Prostate gland (tissue), 2 donors: ENCODE measurements around the gene MYO18B. TPM values are rescaled to one million over a fixed set of nuclear protein-coding genes. Genes with fewer than 3 reads are reported as not detected.

ENCODE experiments used
- DNase-seq: peaks from one replicate; pipeline ENCODE4 v3.0.0-alpha.2; 2019; ENCODE audit warnings: low spot score
- H3K27ac ChIP-seq, 2 donors: fragments of 200-600 bp; sonication (generic); 2 replicates each; pipeline ENCODE4 v1.5.1; 2017 to 2019
- H3K27me3 ChIP-seq: fragments of 200-600 bp; sonication (generic); replicated peaks from 2 replicates; pipeline ENCODE4 v1.5.1; 2019; ENCODE audit not compliant: insufficient read depth
- H3K36me3 ChIP-seq, 2 donors: fragments of 200-600 bp; sonication (generic); 1 replicate in 1 of 2; 2 replicates in 1 of 2; pipeline versions ENCODE4 v1.5.1 to v1.8.1; 2017 to 2019
- H3K4me1 ChIP-seq: fragments of 200-600 bp; sonication (generic); replicated peaks from 2 replicates; pipeline ENCODE4 v1.5.1; 2019
- H3K4me3 ChIP-seq, 2 donors: fragments of 200-600 bp; sonication (generic); 2 replicates each; pipeline ENCODE4 v1.5.1; 2017 to 2019
- H3K9me3 ChIP-seq: fragments of 200-600 bp; sonication (generic); 2 replicates; pipeline ENCODE4 v1.5.1; 2017
- POLR2A ChIP-seq: fragments of 450-650 bp; IDR thresholded peaks from one replicate; pipeline ENCODE4 v1.6.1; 2016; ENCODE audit warnings: antibody characterized with exemption, mild to moderate bottlenecking
- POLR2AphosphoS5 ChIP-seq: sonication (generic); formaldehyde crosslinking; IDR thresholded peaks from one replicate; pipeline ENCODE4 v1.6.1; 2017; ENCODE audit warnings: antibody characterized with exemption
- WGBS: methylation state at CpG from one replicate; pipeline ENCODE4 v1.1.5; 2018; 5-methylcytosine and 5-hydroxymethylcytosine counted together
- intact Hi-C: fragments of 100-400 bp; cut with DNase I; formaldehyde crosslinking; loops from one replicate; pipeline ENCODE4 v1.14.2; 2022
- total RNA-seq, 2 donors: library from RNA; depleted of rRNA; stranded (reverse); fragments of >200 nt; gene quantifications; one replicate each; pipeline ENCODE4 v1.1.0, GENCODE V29; 2016
- TF ChIP-seq, protein P1 (sequence below), 4 experiments: fragments of 200-600 bp in 2 of 4; fragments of 450-650 bp in 2 of 4; sonication (generic) in 2 of 4; IDR thresholded peaks; 1 replicate in 3 of 4; 2 replicates in 1 of 4; pipeline ENCODE4 v1.5.1; 2016 to 2019; ENCODE audit warnings: antibody characterized with exemption in 4 of 4, mild to moderate bottlenecking in 2 of 4, moderate library complexity in 2 of 4

MYO18B gene
- total RNA-seq, 2 donors from 2014 or later: 3.1 to 7.1 TPM

DNA sequence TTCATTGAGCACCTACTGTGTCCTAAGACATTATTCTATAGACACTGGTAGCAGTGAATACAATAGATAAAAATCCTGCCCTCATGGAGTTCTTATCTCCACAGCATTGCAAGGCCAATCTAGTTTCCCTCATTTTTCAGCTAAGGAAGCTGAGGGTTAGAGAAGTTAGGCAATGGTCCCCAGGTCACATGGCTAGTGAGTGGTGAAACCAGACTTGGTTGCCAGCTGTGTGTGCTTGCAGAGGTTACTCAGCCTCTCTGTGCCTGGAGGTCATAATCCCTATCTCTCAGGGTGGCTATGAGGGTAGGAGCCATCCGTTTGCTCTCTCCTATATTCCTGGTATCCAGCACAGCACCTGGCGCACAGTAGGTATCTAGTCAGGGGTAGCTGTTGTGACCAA lies 279.5 kb downstream of the MYO18B start:
- Histone ChIP-seq H3K27me3 (no peaks in the 10 kb centered on the region), H3K9me3 (no peaks in the 10 kb centered on the region), H3K36me3 (no peaks in the 10 kb centered on the region), H3K27ac (no peak overlapping the region), H3K4me1 (no peaks in the 10 kb centered on the region), H3K4me3 (no peak overlapping the region)
- WGBS: 93% methylated on average over 2 of the region's 2 CpGs
- intact Hi-C loops: no loop called here
- TF ChIP-seq, protein P1, sequence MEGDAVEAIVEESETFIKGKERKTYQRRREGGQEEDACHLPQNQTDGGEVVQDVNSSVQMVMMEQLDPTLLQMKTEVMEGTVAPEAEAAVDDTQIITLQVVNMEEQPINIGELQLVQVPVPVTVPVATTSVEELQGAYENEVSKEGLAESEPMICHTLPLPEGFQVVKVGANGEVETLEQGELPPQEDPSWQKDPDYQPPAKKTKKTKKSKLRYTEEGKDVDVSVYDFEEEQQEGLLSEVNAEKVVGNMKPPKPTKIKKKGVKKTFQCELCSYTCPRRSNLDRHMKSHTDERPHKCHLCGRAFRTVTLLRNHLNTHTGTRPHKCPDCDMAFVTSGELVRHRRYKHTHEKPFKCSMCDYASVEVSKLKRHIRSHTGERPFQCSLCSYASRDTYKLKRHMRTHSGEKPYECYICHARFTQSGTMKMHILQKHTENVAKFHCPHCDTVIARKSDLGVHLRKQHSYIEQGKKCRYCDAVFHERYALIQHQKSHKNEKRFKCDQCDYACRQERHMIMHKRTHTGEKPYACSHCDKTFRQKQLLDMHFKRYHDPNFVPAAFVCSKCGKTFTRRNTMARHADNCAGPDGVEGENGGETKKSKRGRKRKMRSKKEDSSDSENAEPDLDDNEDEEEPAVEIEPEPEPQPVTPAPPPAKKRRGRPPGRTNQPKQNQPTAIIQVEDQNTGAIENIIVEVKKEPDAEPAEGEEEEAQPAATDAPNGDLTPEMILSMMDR (IDR thresholded peaks at IDR 0.05): no peak
- TF ChIP-seq POLR2AphosphoS5 (no peak), POLR2A (no peak)
- no peak for DNase-seq

DNA sequence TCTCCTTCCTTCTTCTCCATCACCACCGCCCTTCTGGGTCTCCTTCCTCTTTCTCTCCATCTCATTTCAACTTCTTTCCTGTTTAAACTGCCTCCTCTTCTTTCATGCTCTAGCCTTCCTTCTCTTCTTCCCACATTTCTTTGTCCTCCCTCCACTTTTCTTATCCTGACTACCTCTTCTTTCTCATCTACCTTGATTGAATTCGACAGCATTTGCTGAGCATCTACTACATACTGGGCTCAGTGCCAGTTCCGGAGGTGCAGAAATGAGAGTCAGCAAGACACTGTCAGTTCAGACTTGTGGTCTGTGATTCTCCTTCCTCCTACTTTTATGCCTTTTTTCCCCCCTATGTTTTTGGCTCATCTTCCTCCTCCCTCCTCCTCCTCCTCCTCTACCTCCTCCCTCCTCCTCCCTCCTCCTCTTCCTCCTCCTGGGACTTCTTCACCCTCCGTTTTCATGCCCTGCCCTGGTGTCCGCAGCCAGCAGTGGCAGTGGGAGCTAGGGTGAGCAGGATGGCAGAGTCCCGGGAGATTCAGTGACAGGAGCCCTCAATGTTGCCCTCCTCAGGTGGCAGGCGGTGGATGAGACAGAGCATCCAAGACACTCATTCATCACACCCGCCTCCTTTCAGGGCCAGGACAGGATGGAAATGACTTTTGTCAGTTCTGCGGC lies 281.3 kb downstream of the MYO18B start:
- WGBS: 60% methylated on average over 9 of the region's 9 CpGs
- Histone ChIP-seq H3K4me1 (no peaks in the 10 kb centered on the region), H3K9me3 (no peaks in the 10 kb centered on the region), H3K36me3 (no peaks in the 10 kb centered on the region), H3K4me3 (no peak overlapping the region), H3K27ac (no peak overlapping the region), H3K27me3 (no peaks in the 10 kb centered on the region)
- intact Hi-C loops: no loop called here
- no peak for TF ChIP-seq POLR2AphosphoS5
- TF ChIP-seq POLR2A: no peak
- TF ChIP-seq, protein P1 (IDR thresholded peaks at IDR 0.05): no peak
- DNase-seq: no peak

DNA sequence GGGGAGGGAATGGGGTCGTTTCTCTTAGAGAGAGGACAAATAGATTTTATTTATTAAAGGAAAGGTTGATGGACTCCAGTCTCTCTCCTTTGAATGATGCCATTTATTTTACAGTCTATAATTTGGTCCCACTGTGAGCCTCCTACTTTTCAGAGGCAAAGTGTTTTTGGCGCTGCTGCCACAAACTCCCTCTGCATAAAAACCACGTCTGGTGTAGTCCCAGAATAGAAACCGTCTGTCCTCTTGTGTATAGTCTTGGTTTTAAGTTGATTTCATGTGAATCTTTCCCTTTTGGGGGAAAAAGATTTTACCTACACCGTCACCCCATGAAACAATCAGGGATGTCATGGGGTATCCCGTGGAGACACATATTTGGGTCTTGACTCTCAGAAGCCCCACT lies 283.6 kb downstream of the MYO18B start:
- H3K4me3 ChIP-seq: no peak overlapping the region
- intact Hi-C loops: no loop called here
- H3K36me3 ChIP-seq: no peaks in the 10 kb centered on the region
- TF ChIP-seq POLR2AphosphoS5 (no peak), POLR2A (no peak)
- TF ChIP-seq, protein P1 (IDR thresholded peaks at IDR 0.05): no peak
- H3K27ac ChIP-seq: no peak overlapping the region
- DNase-seq: no peak
- no peaks in the 10 kb centered on the region for H3K9me3 ChIP-seq
- H3K27me3 ChIP-seq: no peaks in the 10 kb centered on the region
- H3K4me1 ChIP-seq: no peaks in the 10 kb centered on the region
- WGBS: 77% methylated on average over 6 of the region's 6 CpGs

GRCh38 chr22:26027341-26027740 lies 285.4 kb downstream of the MYO18B start:
- Histone ChIP-seq H3K27ac (no peak overlapping the region), H3K9me3 (no peaks in the 10 kb centered on the region), H3K36me3 (no peaks in the 10 kb centered on the region), H3K4me3 (no peak overlapping the region), H3K4me1 (no peaks in the 10 kb centered on the region), H3K27me3 (no peaks in the 10 kb centered on the region)
- TF ChIP-seq POLR2AphosphoS5: no peak
- TF ChIP-seq POLR2A: no peak
- TF ChIP-seq, protein P1 (IDR thresholded peaks at IDR 0.05): no peak
- no peak for DNase-seq
- intact Hi-C loops: no loop called here
- 94% methylated on average over 23 of the region's 23 CpGs for WGBS

DNA sequence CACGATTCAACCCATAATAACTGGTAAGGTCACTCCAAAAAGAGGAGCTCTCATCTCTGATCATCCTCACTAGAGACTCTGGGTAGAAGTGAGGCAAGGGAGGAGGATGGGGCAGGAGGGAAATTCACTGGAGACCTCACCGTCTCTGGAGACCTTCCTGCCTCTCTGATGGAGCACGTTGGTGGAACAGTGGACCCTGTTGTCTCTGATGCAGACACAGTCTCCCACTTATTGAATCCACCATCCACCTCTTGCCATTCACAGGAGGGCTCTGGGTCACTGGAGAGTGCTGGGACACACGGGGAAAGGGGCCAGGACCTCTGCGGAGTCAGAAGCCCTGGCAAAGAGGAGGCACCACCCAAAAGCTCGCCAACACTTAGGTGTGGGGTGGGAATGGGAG lies 289.7 kb downstream of the MYO18B start:
- no peak for TF ChIP-seq POLR2AphosphoS5
- TF ChIP-seq, protein P1 (IDR thresholded peaks at IDR 0.05): no peak
- TF ChIP-seq POLR2A: no peak
- no peaks in the 10 kb centered on the region for H3K9me3 ChIP-seq
- H3K36me3 ChIP-seq: no peaks in the 10 kb centered on the region
- WGBS: 82% methylated on average over 6 of the region's 6 CpGs
- H3K27me3 ChIP-seq: no peaks in the 10 kb centered on the region
- H3K27ac ChIP-seq: no peak overlapping the region
- intact Hi-C loops: no loop called here
- H3K4me3 ChIP-seq: no peak overlapping the region
- DNase-seq: no peak
- no peaks in the 10 kb centered on the region for H3K4me1 ChIP-seq
